Neural cell (in vitro differentiated cells): ENCODE measurements around the gene CDK6. TPM values are rescaled to one million over a fixed set of nuclear protein-coding genes. Genes with fewer than 3 reads are reported as not detected.

Experiments
- H2AFZ ChIP-seq: fragments of 200-600, 300-800 bp; sonication (generic), shearing (Covaris generic); 2 replicates; pipeline ENCODE4 v1.6.0; 2014; ENCODE audit warnings: low read depth, mild to moderate bottlenecking, antibody characterized with exemption, low read length, moderate library complexity
- H3F3A ChIP-seq: fragments of 200-600 bp; shearing (Covaris generic); 2 replicates; pipeline ENCODE4 v1.6.1; 2016; ENCODE audit warnings: mild to moderate bottlenecking, moderate library complexity, mixed read lengths, antibody characterized with exemption, low read length; ENCODE audit not compliant: insufficient read depth, poor library complexity, severe bottlenecking
- H3K27ac ChIP-seq: fragments of 200-600, 300-800 bp; sonication (generic), shearing (Covaris generic); 2 replicates; pipeline ENCODE4 v1.5.1; 2014; ENCODE audit warnings: mild to moderate bottlenecking, low read length, moderate library complexity
- H3K27me3 ChIP-seq: fragments of 300-800, 200-600 bp; sonication (generic), shearing (Covaris generic); 2 replicates; pipeline ENCODE4 v1.6.0; 2014; ENCODE audit warnings: mild to moderate bottlenecking, low read depth, low read length, moderate library complexity; ENCODE audit not compliant: insufficient read depth
- H3K36me3 ChIP-seq: fragments of 300-800, 200-600 bp; sonication (generic), shearing (Covaris generic); 2 replicates; pipeline ENCODE4 v1.5.1; 2014; ENCODE audit warnings: mild to moderate bottlenecking, antibody characterized with exemption, low read length, moderate library complexity; ENCODE audit not compliant: insufficient read depth
- H3K4me2 ChIP-seq: fragments of 300-800, 200-600 bp; sonication (generic), shearing (Covaris generic); 2 replicates; pipeline ENCODE4 v1.6.0; 2014; ENCODE audit warnings: mild to moderate bottlenecking, low read length
- H3K4me3 ChIP-seq: fragments of 300-800, 200-600 bp; sonication (generic), shearing (Covaris generic); 2 replicates; pipeline ENCODE4 v1.5.1; 2014; ENCODE audit warnings: mild to moderate bottlenecking, low read length, moderate library complexity
- H3K79me2 ChIP-seq: fragments of 200-600 bp; shearing (Covaris generic); replicated peaks from 2 replicates; pipeline ENCODE4 v1.6.0; 2014; ENCODE audit warnings: mild to moderate bottlenecking, low read length, moderate library complexity; ENCODE audit not compliant: insufficient read depth
- H3K9ac ChIP-seq: fragments of 300-800, 200-600 bp; sonication (generic), shearing (Covaris generic); 2 replicates; pipeline ENCODE4 v1.6.1; 2016; ENCODE audit warnings: mild to moderate bottlenecking, low read length, mixed read lengths
- H3K9me2 ChIP-seq: fragments of 200-600 bp; shearing (Covaris generic); 2 replicates; pipeline ENCODE4 v1.6.1; 2016; ENCODE audit warnings: mild to moderate bottlenecking, low read length, mixed read lengths; ENCODE audit not compliant: insufficient read depth
- H3K9me3 ChIP-seq: fragments of 200-600, 300-800 bp; sonication (generic), shearing (Covaris generic); 2 replicates; pipeline ENCODE4 v1.6.1; 2016; ENCODE audit warnings: mild to moderate bottlenecking, mixed run types, low read length, moderate library complexity, mixed read lengths
- H4K20me1 ChIP-seq: fragments of 200-600 bp; shearing (Covaris generic); 2 replicates; pipeline ENCODE4 v1.6.1; 2016; ENCODE audit warnings: mild to moderate bottlenecking, mixed run types; ENCODE audit not compliant: insufficient read depth
- CTCF ChIP-seq: fragments of 450-650 bp; IDR thresholded peaks from 2 replicates; pipeline ENCODE4 v1.5.1; 2014; ENCODE audit warnings: antibody characterized with exemption, mild to moderate bottlenecking, moderate library complexity; ENCODE audit not compliant: poor library complexity, severe bottlenecking
- EP300 ChIP-seq: fragments of 450-650 bp; conservative IDR thresholded peaks from 2 replicates; pipeline ENCODE4 v1.6.1; 2014; ENCODE audit warnings: antibody characterized with exemption, mild to moderate bottlenecking, moderate library complexity; ENCODE audit not compliant: poor library complexity, severe bottlenecking
- EZH2 ChIP-seq: fragments of 200-600, 300-800 bp; shearing (Covaris generic), sonication (generic); IDR thresholded peaks from 2 replicates; pipeline ENCODE4 v1.6.1; 2014; ENCODE audit warnings: antibody characterized with exemption, low read length, borderline replicate concordance, mild to moderate bottlenecking; ENCODE audit not compliant: insufficient read depth, poor library complexity, severe bottlenecking
- MXI1 ChIP-seq: fragments of 450-650 bp; conservative IDR thresholded peaks from 2 replicates; pipeline ENCODE4 v1.6.1; 2014; ENCODE audit warnings: antibody characterized with exemption, mild to moderate bottlenecking; ENCODE audit not compliant: poor library complexity, severe bottlenecking
- POLR2AphosphoS5 ChIP-seq: IDR thresholded peaks from 2 replicates; pipeline ENCODE4 v1.6.1; 2012
- RAD21 ChIP-seq: fragments of 450-650 bp; conservative IDR thresholded peaks from 2 replicates; pipeline ENCODE4 v1.6.1; 2014; ENCODE audit warnings: antibody characterized with exemption, mild to moderate bottlenecking, moderate library complexity
- REST ChIP-seq: IDR thresholded peaks from 2 replicates; pipeline ENCODE4 v1.6.1; 2012; ENCODE audit warnings: borderline replicate concordance
- SMC3 ChIP-seq: fragments of 450-650 bp; conservative IDR thresholded peaks from 2 replicates; pipeline ENCODE4 v1.6.1; 2014; ENCODE audit warnings: antibody characterized with exemption, mild to moderate bottlenecking, moderate library complexity; ENCODE audit not compliant: poor library complexity
- TAF1 ChIP-seq: IDR thresholded peaks from 2 replicates; pipeline ENCODE4 v1.6.1; 2012; ENCODE audit warnings: low read depth
- polyA plus RNA-seq: library from polyadenylated mRNA; depleted of rRNA; stranded (reverse); fragments of >200 nt; gene quantifications from 2 replicates; pipeline ENCODE4 v1.2.3, GENCODE V29; 2014

Gene CDK6
- polyA plus RNA-seq, 1 donor from 2014 or later = 4.1 TPM

DNA sequence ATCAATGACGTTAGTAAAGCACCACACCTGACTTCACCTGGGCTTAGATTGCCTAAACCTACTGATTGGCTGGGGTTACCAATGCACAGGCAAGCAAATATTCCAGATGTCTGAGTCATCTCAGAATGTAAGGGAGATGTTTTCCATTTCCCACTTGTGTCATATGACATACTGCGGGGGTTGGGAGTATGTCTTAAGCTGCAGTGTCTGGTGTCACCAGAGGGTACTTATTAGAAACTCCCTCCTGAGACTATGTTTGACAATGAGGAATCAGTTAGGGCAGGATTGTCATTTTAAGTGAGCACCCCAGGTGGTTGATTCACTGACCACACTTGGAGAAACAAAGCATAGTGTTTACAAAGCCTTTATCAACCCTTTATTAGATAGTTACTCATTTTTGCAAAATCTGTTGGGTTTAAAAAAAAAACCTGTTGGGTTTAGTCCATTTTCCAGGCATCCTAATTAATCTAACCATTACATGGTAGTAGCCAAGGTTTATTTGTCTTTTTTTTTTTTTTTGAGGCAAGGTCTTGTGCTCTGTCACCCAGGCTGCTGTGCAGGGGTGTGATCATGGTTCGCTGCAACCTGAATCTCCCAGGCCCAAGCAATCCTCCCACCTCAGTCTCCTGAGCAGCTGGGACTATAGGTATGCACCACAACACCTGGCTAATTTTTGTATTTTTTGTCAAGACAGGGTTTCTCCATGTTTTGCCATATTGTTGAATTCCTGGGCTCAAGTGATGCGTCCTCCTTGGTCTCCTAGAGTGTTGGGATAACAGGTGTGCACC lies 72.5 kb downstream of the CDK6 start:
- no peaks in the 10 kb centered on the region for H3K27me3 ChIP-seq
- no peaks in the 10 kb centered on the region for H3K9me3 ChIP-seq
- no peak overlapping the region for H3K9ac ChIP-seq
- H3K4me2 ChIP-seq = no peak overlapping the region
- no peak overlapping the region for H3K4me3 ChIP-seq
- H2AFZ ChIP-seq = no peak overlapping the region
- H3K36me3 ChIP-seq = no peaks in the 10 kb centered on the region
- no peaks in the 10 kb centered on the region for H4K20me1 ChIP-seq
- TF ChIP-seq EP300 (no peak), POLR2AphosphoS5 (no peak), RAD21 (no peak), MXI1 (no peak), TAF1 (no peak), CTCF (no peak), SMC3 (no peak), EZH2 (no peak), REST (no peak)
- no peaks in the 10 kb centered on the region for H3K79me2 ChIP-seq
- no peaks in the 10 kb centered on the region for H3K9me2 ChIP-seq
- no peak overlapping the region for H3K27ac ChIP-seq
- no peaks in the 10 kb centered on the region for H3F3A ChIP-seq

GRCh38 chr7:92762851-92763250 lies 73.5 kb downstream of the CDK6 start:
- Histone ChIP-seq H3K4me3 (no peak overlapping the region), H3K27ac (no peak overlapping the region), H3K79me2 (no peaks in the 10 kb centered on the region), H2AFZ (no peak overlapping the region), H3K4me2 (no peak overlapping the region), H3K9ac (no peak overlapping the region), H3K9me2 (no peaks in the 10 kb centered on the region), H3K27me3 (no peaks in the 10 kb centered on the region), H3F3A (no peaks in the 10 kb centered on the region), H4K20me1 (no peaks in the 10 kb centered on the region), H3K36me3 (no peaks in the 10 kb centered on the region), H3K9me3 (no peaks in the 10 kb centered on the region)
- no peak for TF ChIP-seq RAD21
- no peak for TF ChIP-seq REST
- no peak for TF ChIP-seq CTCF
- no peak for TF ChIP-seq POLR2AphosphoS5
- TF ChIP-seq MXI1 = no peak
- no peak for TF ChIP-seq EZH2
- no peak for TF ChIP-seq SMC3
- TF ChIP-seq EP300 = no peak
- TF ChIP-seq TAF1 = no peak
